ENCODE data around the gene GH1.

GH1 gene

GRCh38 chr17:63944736-63945499, 26.3 kb upstream of the GH1 start:
- no peak for DNase-seq (ENCODE audit: low spot score)

DNA sequence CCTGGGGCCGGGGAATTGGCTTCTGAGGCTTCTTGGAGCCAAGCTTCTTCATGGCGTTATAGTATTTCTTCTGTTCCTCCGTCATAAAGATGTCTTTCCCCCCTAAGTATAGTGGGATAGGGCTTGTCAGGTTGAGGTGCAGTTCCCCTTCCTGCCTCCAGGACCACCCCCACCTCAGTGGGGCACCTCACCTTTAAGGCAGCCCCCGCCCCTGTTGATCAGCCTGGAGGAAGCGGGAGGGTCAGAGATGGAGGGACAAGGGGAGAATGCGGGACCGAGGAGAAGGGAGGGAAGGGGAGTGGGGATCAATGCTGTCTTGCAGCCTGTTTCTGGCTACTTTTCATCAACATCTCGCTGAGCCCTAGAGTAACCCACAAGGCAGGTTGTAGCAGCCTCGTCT, 25.1 kb upstream of the GH1 start:
- DNase-seq (ENCODE audit: low spot score), result no peak

GRCh38 chr17:63942309-63942985, 23.8 kb upstream of the GH1 start:
- DNase-seq (ENCODE audit: low spot score), result no peak

- no peak for DNase-seq (ENCODE audit: low spot score)
Observed at GRCh38 chr17:63941751-63942150, 23.1 kb upstream of the GH1 start.

DNA sequence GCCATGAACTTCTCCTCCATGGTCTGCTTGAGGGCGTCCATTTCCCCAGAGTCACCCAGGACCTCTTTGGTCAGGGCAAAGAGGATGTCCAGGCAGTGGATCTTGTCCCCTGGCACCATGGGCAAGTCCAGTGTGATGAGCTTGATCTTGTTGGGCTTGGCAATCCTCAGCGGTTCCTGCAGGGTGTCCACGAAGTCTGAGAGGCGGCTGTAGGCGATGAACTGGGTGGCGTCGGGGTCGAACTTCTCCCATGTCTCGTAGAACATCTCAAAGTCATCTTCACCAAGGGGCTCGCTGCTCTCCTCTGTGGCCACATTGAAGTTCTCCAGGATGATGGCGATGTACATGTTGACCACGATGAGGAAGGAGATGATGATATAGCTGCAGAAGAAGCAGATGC, 22.5 kb upstream of the GH1 start:
- no peak for DNase-seq (ENCODE audit: low spot score)

- DNase-seq (ENCODE audit: low spot score), result no peak
Observed at GRCh38 chr17:63940584-63940983, 21.9 kb upstream of the GH1 start.

- no peak for DNase-seq (ENCODE audit: low spot score)
Observed at GRCh38 chr17:63939884-63940283, 21.2 kb upstream of the GH1 start.

GRCh38 chr17:63939401-63939800, 20.8 kb upstream of the GH1 start:
- no peak for DNase-seq (ENCODE audit: low spot score)

DNA sequence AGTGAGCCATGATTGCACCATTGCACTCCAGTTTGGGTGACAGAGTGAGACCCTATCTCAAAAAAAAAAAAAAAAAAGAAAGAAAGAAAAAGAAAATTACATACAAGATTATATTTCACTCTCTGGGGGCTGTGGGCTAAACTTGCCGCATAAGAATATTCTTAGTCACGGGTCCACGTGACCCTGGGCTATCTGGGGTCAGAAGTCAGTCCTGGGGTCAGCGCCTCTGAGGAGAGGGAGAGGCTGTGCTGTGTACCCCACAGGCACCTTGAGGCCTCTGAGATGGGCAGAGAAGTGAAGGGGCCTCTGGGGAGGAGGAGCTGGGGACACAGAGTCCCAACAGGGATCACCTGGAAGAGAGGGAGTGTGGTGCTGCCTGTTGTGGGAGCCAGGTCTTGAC, 19.3 kb upstream of the GH1 start:
- no peak for DNase-seq (ENCODE audit: low spot score)

- no peak for DNase-seq (ENCODE audit: low spot score)
Observed at GRCh38 chr17:63937319-63937718, 18.7 kb upstream of the GH1 start.

DNA sequence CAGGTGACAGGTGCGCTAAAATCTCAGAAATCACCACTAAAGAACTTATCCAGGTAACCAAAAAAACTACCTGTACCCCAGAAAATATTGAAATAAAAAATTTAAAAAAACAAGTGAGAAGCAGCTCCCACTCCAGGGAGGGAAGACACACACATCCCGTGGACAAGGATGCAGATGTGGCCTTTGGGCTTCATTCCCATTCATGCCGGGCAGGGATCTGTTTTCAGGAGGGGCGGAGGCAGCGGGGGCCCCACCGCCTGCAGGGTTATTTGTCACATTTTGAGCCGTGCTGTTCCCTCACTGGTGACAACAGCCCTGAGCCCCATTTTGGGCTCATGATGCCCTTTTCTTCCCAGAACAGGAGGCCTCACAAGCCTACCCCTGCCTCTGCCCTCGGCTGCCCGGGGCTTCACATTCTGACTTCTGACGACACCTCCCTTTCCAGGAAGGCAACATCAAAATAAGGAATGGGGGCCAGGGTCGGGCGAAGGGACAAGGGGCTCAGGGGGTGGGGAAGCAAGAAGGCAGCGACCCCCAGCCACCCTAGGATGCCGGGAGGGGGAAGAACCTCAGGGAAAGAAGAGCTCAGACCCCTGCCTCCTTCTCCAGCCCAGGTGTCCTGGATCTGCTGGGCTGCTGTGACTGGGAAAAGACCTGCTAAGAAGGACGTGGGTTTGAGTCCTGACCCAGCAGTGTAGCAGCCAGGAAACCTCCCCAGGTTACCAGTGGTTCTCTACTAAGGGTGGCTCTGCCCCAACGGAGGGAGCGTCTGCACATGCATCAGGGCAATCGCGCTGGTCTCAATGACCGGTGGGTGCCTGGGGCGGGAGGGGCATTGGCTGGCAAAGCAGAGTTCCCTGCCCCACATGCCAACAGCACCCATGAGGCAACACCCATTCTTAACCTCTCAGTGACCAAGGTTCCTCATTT, 15.8 kb upstream of the GH1 start:
- DNase-seq (ENCODE audit: low spot score), result peak; percentile 35

DNA sequence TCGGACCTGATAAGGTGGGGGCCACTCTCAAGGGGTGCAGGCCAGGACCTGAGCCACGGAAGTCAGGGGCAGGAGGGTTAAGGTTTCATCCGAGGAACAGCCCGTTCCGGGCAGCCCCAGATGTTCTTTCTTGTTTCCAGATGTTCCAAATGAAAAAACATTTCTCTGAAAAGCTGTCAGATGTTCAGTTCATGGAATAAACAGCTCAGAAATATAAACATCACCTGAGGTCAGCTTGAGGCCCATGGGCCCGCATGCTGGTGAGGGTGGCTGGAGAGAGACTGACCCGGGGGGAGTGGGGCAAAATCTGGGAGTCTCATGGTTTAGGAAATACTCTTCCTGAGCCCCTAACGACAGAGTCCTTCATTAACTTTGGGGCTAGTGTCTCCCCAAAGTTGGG, 15.0 kb upstream of the GH1 start:
- no peak for DNase-seq (ENCODE audit: low spot score)

GRCh38 chr17:63932721-63933120, 14.1 kb upstream of the GH1 start:
- no peak for DNase-seq (ENCODE audit: low spot score)

GRCh38 chr17:63931981-63932561, 13.4 kb upstream of the GH1 start, which contains the start of gene CD79B:
Gene CD79B (minus strand): TSS chr17:63932331. CDS start chr17:63932261, 70 bp downstream.
- peak; percentile 91 for DNase-seq (ENCODE audit: low spot score)

GRCh38 chr17:63930951-63931575, 12.4 kb upstream of the GH1 start:
- peak; percentile 79 for DNase-seq (ENCODE audit: low spot score)

GRCh38 chr17:63929860-63930766, 11.5 kb upstream of the GH1 start:
- DNase-seq (ENCODE audit: low spot score), result no peak

GRCh38 chr17:63928966-63929695, 10.5 kb upstream of the GH1 start:
- no peak for DNase-seq (ENCODE audit: low spot score)

DNA sequence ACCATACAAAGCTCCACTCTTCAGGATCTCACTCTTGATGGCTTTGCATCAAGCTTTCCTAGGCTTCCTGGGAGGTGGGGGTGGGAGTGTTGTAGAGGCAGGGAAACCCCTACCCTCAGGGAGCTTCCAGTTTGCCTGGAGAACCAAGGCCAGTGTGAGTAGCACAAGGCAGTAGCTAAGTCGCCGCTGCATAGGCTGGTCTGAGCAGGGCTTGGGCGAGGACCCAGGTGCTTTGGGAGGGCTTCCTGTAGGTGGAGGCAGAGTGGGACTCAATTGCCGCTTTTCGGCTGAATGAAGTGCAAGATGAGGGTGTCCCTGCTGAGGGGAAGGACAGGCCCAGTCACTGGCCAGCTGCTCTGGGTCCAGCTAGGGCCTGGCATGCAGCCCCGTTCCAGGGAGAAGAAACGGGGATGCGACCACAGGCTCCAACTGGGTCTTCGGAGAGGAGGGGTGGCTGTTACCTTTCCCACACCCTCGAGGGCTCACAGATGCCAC, 9.6 kb upstream of the GH1 start:
- peak; percentile 46 for DNase-seq (ENCODE audit: low spot score)

DNA sequence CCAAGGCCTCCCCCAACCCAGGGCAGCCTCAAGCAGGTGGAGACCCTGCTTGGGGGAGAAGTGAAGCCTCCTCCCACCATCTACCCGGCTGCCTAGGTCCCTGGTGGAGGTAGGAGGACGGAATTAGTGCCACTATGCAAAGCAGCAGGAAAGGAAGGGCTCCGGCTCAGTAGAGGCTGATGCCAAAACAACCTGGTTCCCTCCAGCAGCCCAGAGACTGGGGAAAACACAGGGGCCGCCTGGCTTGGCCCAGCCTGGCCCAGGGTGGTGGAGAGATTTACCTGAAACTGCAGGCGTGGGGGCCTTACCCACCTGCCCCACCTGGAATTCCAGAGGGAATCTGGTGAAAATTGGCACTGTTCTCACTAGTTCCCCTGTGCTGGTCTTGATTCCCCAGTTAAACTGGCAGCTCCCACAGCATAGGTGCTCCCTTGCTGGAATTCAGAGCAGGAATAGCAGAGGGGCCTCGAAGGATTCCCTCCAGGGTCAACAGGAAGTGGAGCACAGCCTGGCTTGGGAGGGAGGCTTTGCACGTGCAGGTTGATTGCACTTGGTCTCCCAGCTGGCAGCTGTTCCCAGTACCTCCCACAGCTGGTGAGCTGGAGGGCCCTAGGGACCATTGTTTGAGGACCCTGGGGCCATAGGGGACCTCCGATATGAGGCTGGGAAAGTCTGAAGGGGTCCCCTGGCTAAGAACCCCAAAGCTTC, 9.0 kb upstream of the GH1 start:
- peak; percentile 79 for DNase-seq (ENCODE audit: low spot score)
